NCI-H2171 (cell line): ENCODE results near the gene USP27X.

Experiments used
- DNase-seq: peaks from one replicate; lab custom pipeline; 2025; lab: John Stamatoyannopoulos, UW

The USP27X gene

GRCh38 chrX:49884290-49884862 is 5.1 kb downstream of the USP27X start:
- no peak for DNase-seq

GRCh38 chrX:49892542-49892941 is 13.3 kb downstream of the USP27X start:
- no peak for DNase-seq

DNA sequence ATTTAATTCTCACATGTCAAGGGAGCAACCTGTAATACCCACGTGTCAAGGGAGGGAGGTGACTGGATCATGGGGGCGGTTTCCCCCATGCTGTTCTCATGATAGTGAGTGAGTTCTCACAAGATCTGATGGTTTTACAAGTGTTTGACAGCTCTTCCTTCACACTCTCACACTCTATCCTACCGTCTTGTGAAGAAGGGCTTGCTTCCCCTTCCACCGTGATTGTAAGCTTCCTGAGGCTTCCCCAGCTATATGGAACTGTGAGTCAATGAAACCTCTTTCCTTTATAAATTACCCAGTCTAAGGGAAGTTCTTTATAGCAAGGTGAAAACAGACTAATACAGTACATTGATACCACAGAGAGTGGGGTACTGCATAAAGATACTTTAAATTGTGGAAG is 17.7 kb downstream of the USP27X start:
- no peak for DNase-seq

DNA sequence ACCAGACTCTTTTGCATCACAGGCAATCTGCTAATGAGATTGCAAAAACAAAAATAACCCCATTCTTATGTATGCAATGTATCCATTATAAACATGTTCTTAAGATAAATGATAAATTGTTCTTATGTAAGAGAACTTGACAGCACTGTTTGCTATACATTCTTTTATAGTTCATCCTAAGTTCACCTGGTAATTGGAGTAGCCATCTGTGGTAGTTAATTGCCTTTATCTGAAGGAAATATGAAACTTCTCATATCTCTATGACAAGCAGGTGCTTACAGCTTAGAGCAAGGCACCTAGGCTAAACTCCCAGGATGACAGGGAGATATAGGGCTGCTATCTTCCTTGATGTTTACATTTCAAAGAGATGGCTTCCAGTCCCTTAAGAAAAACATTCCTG is 21.8 kb downstream of the USP27X start:
- no peak for DNase-seq

- DNase-seq, result no peak
Observed at GRCh38 chrX:49910344-49910743, 31.1 kb downstream of the USP27X start.

GRCh38 chrX:49912086-49912485 is 32.8 kb downstream of the USP27X start:
- DNase-seq, result no peak

- no peak for DNase-seq
Observed at GRCh38 chrX:49912861-49913260, 33.6 kb downstream of the USP27X start.

DNA sequence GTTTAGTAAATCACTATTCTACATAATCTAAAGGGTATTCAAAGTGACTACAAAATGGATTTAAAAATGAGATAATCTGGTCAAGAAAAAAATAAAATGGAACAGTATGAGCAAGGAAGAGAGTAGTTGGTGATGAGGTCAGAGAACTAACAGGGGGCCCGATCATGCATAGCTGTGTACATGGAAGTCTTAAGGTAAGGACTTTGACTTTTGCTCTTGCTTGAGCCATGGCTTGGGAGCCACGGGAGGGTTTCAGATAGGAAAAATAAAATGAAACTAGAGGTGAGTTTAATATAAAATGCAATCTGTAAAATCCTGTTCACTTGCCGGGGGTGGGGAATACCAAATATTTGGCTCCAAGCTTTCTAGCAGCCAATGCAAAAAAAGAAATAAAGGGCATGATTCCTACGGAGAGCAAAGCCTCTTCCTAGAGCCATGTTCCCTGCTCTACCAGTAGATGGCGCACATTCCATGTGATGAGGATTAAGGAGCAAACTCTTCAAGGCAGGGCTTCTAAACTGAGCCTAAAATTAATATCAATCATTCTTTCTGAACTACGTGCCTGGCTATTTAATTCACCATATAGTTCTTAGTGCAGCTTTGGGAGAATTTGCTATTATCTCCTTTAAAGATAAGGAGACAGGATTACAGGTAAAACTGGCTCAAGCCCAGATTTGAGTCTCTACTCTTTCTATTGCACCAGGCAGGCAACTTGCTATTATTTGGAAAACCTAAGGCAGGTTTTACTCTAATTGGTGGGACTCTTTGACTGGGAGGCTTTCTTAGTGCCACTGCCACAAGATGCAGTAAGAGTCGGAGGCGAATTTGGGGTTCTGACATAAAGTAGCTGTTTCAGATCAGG is 36.3 kb downstream of the USP27X start:
- DNase-seq, result no peak

DNA sequence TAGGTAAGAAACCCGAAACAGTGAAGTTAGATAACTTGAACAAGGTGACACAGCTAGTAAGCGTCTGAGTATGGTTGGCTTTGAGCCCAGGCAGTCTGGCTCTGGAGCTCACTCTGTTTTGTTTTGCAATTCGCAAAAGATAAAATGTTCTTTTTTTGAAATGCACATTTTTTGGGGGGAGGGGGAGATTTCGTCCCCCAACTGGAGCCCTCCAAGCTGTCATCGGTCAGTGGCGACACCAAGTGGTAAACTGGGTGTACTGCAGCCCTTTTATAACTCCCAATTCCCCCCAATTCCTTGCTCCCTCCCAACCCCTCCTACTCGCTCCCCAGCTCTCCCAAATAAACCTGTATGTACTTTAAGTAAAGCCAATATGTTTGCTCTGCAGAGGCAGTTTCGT is 40.3 kb downstream of the USP27X start:
- DNase-seq, result no peak

DNA sequence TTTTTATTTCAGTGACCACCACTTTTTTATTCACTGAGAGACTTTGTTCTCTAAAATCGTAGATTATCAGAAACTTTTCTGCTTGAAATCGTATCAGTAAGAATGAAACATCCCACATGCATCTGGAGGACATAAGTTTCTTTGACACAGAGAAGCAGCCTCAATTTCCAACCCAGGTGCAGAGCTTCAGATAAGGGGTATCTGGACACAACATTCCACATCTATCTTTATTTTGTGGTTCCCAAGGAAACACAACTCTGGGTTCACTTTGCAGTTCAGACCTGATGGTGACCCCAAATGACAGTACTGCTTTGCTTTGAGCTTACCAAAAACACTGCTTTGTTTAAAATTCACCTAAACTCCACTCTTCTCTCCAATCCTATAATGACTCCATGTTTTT is 41.8 kb downstream of the USP27X start:
- no peak for DNase-seq

DNA sequence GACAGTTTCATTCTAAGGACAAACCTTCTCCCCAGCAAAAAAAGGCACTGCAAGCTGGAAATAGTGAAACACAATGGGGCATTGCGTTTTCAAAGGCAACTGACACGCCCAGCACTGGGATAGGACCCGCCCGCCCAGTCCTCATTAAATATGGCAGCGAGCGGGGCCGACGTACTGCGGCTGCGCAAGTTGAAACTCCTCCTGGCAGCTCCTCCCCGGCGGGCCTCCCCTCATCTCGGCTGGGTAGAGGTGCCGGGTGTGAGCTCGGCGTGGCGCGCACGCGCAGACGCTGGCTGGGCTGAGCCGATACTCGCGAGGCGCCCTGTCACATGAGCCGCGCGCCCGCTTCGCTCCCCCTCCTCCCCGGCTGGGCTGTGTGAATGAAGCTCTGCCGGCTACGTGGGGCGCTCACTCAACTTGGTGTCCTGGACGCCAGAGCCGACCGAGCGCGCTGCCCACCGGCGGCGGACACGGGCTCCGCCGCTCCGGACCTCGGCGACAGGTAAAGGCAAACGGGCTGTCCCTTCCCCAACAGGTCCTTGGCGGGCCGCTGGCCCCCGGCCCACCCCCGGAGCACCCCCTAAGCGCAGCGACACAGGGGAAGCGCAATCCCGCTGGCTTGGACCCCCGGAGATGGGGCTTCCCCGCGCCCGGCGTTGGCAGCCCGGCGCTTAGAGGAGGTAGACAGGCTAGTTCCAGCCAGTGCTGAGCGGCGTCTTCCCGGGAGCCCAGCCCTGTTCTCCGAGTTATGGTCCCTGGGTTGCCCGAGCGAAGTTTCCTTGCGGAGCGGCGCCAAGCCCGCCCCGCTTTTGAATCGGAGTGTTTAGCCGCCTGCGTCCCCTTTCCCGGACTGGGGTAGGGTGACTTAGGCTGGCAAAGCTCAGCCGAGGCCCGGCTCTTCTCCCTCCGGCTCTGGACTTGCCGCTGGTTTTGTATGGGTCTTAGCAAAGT is 43.3 kb downstream of the USP27X start, which contains the start of gene CLCN5:
Gene CLCN5, plus strand, starts transcription at position 306 of the 951 bp plus-strand sequence. CDS start 2,703 bp downstream, outside the sequence.
- peak; percentile 78 for DNase-seq

DNA sequence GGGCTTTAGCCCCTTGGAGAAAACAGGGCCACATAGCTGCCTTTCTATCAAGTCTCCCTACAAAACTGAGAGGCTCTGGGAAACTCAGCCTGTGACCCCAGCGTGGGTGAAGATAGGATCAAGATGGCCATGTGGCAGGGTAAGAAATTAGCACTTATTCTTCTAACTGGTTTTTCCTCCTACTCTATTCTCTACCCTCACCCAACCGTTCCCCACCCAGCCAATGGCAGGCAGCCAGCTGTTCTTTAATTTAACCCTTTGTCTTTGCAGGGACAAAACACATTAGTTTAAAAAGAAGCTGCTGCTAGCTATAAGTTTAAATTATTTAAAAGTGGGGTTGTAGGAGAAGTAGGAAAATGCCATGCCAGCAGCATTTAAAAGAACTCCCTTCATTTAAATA is 45.9 kb downstream of the USP27X start:
- no peak for DNase-seq

DNA sequence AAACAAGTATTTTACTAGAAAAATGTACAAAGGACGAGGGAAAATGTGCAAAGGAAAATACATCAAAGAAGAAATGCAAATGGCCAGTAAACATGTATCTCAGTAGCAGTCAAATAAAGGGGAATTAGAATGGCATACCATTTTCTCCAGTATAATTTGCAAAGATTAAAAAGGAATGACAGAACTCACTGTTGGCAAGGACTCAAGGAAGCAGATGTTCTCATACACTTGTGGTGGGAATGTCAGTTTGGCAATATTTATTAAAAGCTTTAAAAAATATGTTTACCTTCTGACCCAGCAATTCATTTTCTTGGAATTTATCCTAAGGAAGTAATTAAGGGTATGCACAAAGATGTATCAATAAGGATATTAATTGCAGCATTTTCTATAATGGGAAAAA is 50.8 kb downstream of the USP27X start:
- DNase-seq, result peak; percentile 21
